Esophagus squamous epithelium (tissue), 5 donors: Measurements from ENCODE around the gene CHMP3. TPM values are rescaled to one million over a fixed set of nuclear protein-coding genes. Genes with fewer than 3 reads are reported as not detected.
A peak's percentile ranks its signal among the peaks of the same experiment; 100 is the strongest.

Experiments
- DNase-seq: peaks from one replicate; lab custom pipeline; 2025; lab: John Stamatoyannopoulos, UW
- H3K27ac ChIP-seq, 4 donors: fragments of 200-600 bp; sonication (generic); one replicate each; pipeline ENCODE4 v1.5.1; 2016 to 2019; ENCODE audit warnings: mild to moderate bottlenecking in 1 of 4
- H3K27me3 ChIP-seq, 4 donors: fragments of 200-600 bp; sonication (generic); 1 replicate in 3 of 4; 2 replicates in 1 of 4; pipeline versions ENCODE4 v1.5.1 to v1.6.0; 2017 to 2021; ENCODE audit warnings: antibody characterized with exemption in 1 of 4
- H3K36me3 ChIP-seq, 3 donors: fragments of 200-600 bp; sonication (generic); one replicate each; pipeline ENCODE4 v1.5.1; 2016 to 2019
- H3K4me1 ChIP-seq, 3 donors: fragments of 200-600 bp; sonication (generic); one replicate each; pipeline ENCODE4 v1.5.1; 2017 to 2019
- H3K4me3 ChIP-seq, 4 donors: fragments of 200-600 bp; sonication (generic); 1 replicate in 3 of 4; 2 replicates in 1 of 4; pipeline ENCODE4 v1.5.1; 2016 to 2019; ENCODE audit warnings: mild to moderate bottlenecking in 2 of 4, moderate library complexity in 1 of 4
- H3K9me3 ChIP-seq, 3 donors: fragments of 200-600 bp; sonication (generic); one replicate each; pipeline ENCODE4 v1.5.1; 2016 to 2019
- CTCF ChIP-seq, 6 experiments: fragments of 450-650 bp in 4 of 6; fragments of 200-600 bp in 2 of 6; sonication (generic) in 2 of 6; IDR thresholded peaks; one replicate each; pipeline ENCODE4 v1.5.1; 2016 to 2019; ENCODE audit warnings: antibody characterized with exemption in 6 of 6, mild to moderate bottlenecking in 4 of 6, moderate library complexity in 4 of 6
- POLR2A ChIP-seq, 4 donors: fragments of 450-650 bp; IDR thresholded peaks; one replicate each; pipeline ENCODE4 v1.6.1; 2017; ENCODE audit warnings: antibody characterized with exemption in 4 of 4, mild to moderate bottlenecking in 4 of 4, moderate library complexity in 3 of 4
- WGBS, 2 donors: methylation state at CpG; one replicate each; pipeline ENCODE4 v1.1.5; 2018; 5-methylcytosine and 5-hydroxymethylcytosine counted together
- intact Hi-C: fragments of 100-400 bp; cut with DNase I; formaldehyde crosslinking; loops from one replicate; pipeline ENCODE4 v1.15.0; 2022
- small RNA-seq, 4 donors: library from RNA; depleted of rRNA; stranded (forward); fragments of <200 nt; gene quantifications; one replicate each; pipeline ENCODE3, GENCODE V24; 2016
- total RNA-seq, 4 donors: library from RNA; depleted of rRNA; stranded (reverse); fragments of >200 nt; gene quantifications; one replicate each; pipeline ENCODE4 v1.1.0, GENCODE V29; 2016
- donor health status: DM: yes; HTN: yes; CAD: no.

CHMP3 gene
- total RNA-seq, 4 donors from 2014 or later, result 55.5 to 103 (median 65.5) TPM

GRCh38 chr2:86455181-86455580 is 108.1 kb downstream of the CHMP3 start:
- Histone ChIP-seq H3K4me3 (no peak overlapping the region), H3K9me3 (no peaks in the 10 kb centered on the region), H3K36me3 (peaks cover 8 to 95% (median 33%) of the 10 kb centered on the region in 3 donors), H3K4me1 (peaks cover 0 to 18% (median 12%) of the 10 kb centered on the region in 3 donors), H3K27me3 (no peaks in the 10 kb centered on the region), H3K27ac (no peak overlapping the region)
- WGBS, 2 donors, result 93 to 95% methylated on average over 5 of the region's 5 CpGs
- no peak for DNase-seq
- intact Hi-C loops, result no loop called here
- TF ChIP-seq CTCF (IDR thresholded peaks at IDR 0.05) (no peak), POLR2A (IDR thresholded peaks at IDR 0.05) (no peak)

- H3K36me3 ChIP-seq, result peaks cover 8 to 95% (median 33%) of the 10 kb centered on the region in 3 donors
- TF ChIP-seq POLR2A (IDR thresholded peaks at IDR 0.05) (no peak), CTCF (IDR thresholded peaks at IDR 0.05) (no peak)
- H3K4me3 ChIP-seq, result no peak overlapping the region
- H3K27ac ChIP-seq, result peak overlapping the region in 1 of 4 donors; percentile 28
- peaks cover 0 to 25% (median 12%) of the 10 kb centered on the region in 3 donors for H3K4me1 ChIP-seq
- H3K9me3 ChIP-seq, result no peaks in the 10 kb centered on the region
- intact Hi-C loops, result no loop called here
- H3K27me3 ChIP-seq, result no peaks in the 10 kb centered on the region
- no peak for DNase-seq
These were observed 109.0 kb downstream of the CHMP3 start for GRCh38 chr2:86454238-86454637.

- Histone ChIP-seq H3K27ac (peak overlapping the region in 1 of 4 donors; percentile 28), H3K36me3 (peaks cover 8 to 95% (median 33%) of the 10 kb centered on the region in 3 donors), H3K4me3 (no peak overlapping the region), H3K9me3 (no peaks in the 10 kb centered on the region), H3K4me1 (peaks cover 0 to 29% (median 12%) of the 10 kb centered on the region in 3 donors), H3K27me3 (no peaks in the 10 kb centered on the region)
- 5 to 33% methylated on average over 2 of the region's 2 CpGs for WGBS, 2 donors
- intact Hi-C loops, result no loop called here
- no peak for DNase-seq
- TF ChIP-seq CTCF (IDR thresholded peaks at IDR 0.05) (no peak), POLR2A (IDR thresholded peaks at IDR 0.05) (no peak)
These were observed 109.4 kb downstream of the CHMP3 start for GRCh38 chr2:86453836-86454235.

Small RNA genes within 50 kb of the gene (small RNA-seq; reads per million reads assigned to genes)
- 0 reads per million in 4 donors for gene RNU6-640P

Other genes starting within 250 kb of the CHMP3 start
- 10 to 100 TPM in 1 of 4 donors, 1 to 10 TPM in 2, under 1 TPM in 1; 0.83 to 10.3 (median 2.0) TPM for gene REEP1, start 225.8 kb downstream of the CHMP3 start, total RNA-seq
- gene KDM3A, start 122.1 kb downstream of the CHMP3 start, total RNA-seq, result 10 to 100 TPM; 22.0 to 60.7 (median 23.9) TPM
- gene RNF103, start 60.4 kb upstream of the CHMP3 start, total RNA-seq, result 10 to 100 TPM; 15.6 to 28.8 (median 18.8) TPM
- 10 to 100 TPM; 36.0 to 65.4 (median 48.7) TPM for gene RMND5A, start 156.8 kb upstream of the CHMP3 start, total RNA-seq
- 1 to 10 TPM in 3 of 4 donors, not detected in 1; 1.6 to 6.5 (median 3.3) TPM for gene CD8A, start 227.5 kb upstream of the CHMP3 start, total RNA-seq